GM19025 (cell line): Measurements from ENCODE around the gene VPS16.
"Not testable (repeated sequence)": the region's sequence is repeated elsewhere in the genome, so short reads cannot be mapped to it uniquely, and the experiment has no call there.

Experiments
- ATAC-seq: cut with Tn5 transposase; IDR thresholded peaks from one replicate; pipeline ENCODE4 v1.9.1; 2021; ENCODE audit warnings: mild to moderate bottlenecking, low read depth, moderate library complexity; ENCODE audit not compliant: unreplicated experiment

VPS16 gene

DNA sequence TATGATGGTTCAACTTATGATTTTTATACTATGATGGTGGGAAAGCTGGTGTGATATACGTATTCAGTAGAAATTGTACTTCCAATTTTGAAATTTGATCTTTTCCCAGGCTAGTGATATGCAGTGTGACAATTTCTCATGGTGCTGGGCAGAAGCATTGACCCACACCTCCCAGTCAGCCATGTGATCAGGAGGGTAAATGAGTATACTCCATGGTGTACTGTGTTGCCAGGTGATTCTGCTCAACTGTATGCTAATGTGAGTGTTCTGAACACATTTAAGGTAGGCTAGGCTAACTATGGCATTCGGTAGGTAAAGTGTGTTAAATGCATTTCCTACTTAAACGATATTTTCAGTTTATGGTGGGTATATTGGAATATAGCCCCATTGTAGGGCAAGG lies 51.8 kb downstream of the VPS16 start:
- ATAC-seq, result no peak

DNA sequence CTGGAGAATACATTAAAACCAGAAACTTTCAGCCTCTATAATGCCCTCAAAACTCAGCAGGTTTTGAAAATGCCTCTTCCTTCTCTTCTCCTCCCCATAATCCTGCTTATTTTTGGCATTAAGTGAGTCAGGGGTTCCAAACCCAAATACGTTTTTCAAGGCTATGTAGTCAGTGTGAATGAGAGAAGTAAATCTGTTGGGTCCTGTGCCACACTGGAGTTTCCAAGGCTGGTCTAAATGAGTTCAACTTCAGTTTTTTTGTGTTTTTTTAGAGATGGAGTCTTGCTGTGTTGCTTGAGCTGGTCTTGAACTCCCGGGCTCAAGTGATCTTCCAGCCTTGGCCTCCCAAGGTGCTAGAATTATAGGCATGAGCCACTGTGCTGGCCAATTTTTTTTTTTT lies 53.7 kb downstream of the VPS16 start:
- no peak for ATAC-seq

DNA sequence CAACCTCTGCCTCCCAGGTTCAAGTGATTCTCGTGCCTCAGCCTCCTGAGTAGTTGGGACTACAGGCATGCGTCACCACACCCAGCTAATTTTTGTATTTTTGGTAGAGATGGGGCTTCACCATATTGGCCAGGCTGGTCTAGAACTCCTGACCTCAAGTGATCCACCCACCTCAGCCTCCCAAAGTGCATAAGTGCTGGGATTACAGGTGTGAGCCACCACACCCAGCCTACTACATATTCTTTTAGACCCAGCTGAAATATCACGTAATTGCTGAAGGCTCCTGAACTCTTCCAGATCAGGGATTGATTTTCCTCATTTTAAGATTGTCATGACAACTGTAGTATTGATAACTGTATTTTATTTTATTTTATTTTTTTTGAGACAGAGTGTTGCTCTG lies 54.6 kb downstream of the VPS16 start:
- ATAC-seq, result not testable (repeated sequence)

DNA sequence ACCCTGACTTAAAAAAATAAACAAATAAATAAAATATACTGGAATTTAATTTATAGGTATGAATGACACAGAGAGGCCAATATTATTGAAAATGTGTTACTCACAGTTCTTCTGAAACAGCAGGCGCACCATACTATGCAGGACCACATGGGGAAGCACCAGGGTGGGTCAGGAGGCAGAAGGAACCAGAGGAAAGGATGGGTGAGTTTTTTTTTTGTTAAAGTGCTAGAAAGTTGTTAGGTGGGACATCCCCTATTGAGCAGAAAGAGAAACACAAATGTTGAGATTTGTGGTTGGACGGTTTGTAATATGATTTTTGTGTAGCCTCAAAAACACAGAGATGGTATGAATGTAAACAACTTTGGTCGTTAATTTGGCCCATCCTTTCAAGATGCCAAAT lies 58.7 kb downstream of the VPS16 start:
- ATAC-seq, result no peak

DNA sequence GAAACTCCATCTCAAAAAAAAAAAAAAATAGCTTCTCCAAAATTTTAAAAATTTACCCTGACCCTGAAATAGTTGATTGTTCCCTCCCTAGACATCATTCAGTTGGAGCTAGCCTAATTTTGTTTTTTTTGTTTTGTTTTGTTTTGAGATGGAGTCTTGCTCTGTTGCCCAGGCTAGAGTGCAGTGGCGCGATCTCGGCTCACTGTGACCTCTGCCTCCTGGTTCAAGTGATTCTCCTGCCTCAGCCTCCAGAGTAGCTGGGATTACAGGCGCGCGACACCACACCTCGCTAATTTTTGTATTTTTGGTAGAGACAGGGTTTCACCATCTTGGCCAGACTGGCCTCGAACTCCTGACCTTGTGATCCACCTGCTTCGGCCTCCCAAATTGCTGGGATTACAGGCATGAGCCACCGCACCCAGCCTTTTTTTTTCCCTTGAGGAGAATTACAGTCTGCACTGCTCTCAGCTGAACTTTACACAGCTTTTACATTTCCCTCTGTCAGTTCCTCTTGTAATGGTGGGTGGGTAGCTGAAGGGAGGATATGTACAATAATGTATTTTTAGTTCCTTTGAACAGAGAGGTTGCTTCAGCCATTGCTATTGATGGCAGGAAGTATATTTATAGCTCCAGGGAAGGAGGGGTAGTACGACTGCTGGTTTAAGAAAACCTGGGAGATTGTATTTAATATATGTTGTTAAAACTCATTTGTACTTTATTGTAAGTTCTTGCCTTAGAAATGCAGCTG lies 60.5 kb downstream of the VPS16 start:
- ATAC-seq, result no peak

DNA sequence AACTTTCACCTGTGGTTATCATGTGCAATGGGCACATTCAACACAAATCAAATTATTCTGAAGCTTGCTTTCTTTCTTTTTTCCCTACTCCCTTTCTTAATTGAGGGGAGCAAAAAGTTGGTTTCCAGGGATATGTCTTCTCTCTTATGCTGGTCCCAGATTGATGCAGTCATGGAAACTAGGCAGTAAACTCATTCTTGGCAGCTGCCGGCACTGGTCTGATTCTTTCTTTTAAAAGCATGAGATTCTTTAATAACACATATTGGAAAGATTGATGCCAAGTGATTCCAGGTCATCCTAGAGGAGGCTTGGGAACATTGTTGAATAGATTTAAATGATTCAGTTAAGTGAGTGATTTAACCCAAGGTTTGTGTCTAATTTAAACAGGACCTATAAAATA lies 61.7 kb downstream of the VPS16 start:
- ATAC-seq, result no peak

DNA sequence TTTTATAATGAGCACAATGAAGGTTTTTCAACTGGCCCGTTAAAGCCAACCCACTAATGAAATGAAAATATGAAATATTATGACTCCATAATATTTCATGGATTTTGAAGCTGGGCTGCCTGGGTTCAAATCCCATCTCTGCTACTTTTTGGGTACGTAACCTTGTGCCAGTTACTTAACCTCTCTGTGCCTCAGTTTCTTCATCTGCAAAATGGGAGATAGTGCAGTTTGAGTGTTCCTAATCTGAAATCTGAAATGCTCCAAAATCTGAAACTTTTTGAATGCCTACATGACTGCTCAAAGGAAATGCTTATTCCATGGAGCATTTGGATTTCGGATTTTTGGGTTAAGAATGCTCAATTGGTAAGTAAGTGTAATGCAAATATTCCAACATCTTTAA lies 62.3 kb downstream of the VPS16 start:
- no peak for ATAC-seq

DNA sequence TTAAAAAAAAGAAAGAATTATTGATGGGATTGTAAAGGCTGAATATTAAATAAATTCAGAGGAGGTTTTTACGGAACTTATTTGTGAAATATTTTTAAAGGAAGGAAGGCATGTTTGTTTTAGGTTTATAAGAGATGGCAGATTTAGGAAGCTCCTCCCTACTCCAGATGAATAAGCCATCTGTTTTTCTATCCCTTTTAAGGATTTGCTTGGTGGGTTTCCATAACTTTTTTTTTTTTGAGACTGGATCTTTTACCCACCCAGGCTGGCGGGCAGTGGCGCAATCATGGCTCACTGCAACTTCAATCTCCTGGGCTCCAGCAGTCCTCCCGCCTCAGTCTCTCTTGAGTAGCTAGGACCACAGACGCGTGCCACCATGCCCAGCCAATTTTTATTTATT lies 63.1 kb downstream of the VPS16 start:
- ATAC-seq, result no peak

DNA sequence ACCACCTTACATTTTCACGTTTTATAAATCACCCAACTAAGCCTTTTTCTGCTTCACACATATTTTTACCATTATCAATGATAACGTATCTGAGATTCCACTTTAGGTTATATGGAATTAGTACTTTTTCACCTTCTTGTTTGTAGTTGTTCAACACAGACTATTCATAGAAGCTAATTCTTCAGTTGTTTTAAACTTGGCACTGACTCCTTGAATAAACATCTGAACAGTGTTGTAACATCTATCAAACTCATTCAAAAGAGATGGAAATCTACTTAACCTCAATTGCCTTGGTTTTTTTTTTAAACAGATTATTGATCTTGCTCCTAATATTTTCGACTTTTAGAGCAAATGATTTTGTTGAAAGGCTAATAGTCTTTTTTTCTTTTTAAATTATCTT lies 67.0 kb downstream of the VPS16 start:
- ATAC-seq, result no peak

DNA sequence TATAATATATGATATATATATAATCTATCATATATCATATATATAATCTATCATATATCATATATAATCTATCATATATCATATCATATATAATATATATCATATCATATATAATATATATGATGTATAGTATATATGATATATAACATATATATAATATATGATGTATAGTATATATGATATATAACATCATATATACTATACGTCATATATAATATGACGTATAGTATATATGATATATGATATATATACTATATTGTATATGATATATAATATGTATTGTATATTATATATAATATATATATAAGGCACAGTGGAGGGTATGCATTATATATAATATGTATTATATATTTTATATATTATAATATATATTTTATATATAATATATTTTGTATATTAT lies 69.4 kb downstream of the VPS16 start:
- ATAC-seq, result no peak

DNA sequence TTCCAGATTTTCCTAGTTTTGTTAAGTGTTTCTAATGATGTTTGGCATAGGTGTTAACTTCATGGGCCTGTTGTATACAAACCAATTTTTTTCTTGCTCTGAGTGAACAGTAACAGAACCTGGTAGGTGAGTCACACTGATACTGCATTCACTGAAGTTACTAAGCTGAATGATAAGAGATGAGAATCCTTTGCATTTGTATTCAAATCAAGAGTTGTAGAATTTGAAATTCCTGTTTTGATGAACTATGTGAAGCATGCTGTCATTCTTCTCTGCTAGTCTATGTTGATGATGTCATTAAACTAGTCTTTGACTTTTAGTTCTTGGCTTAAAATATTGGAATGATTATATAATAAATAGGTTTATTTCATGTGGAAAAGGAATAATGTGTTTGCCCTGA lies 70.7 kb downstream of the VPS16 start:
- ATAC-seq, result no peak

DNA sequence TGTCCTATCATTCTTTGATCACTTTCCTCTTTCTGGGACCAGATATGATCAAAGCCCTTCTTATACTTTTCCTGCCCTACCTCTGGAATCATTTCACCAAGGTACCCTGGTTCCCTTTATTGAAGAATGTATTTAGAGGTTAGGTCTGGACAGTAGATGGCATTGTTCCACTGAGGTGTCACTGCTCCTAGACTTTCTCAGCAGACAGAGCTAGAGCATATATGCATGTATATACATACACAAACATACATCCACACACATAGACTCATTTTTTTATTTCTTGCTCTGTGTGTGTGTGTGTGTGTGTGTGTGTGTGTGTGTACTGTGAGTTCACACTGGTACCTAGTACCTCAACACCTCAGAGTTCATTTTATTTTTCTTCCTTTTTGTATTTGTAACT lies 73.6 kb downstream of the VPS16 start:
- ATAC-seq, result no peak
